ENCODE measurements around the gene HIVEP3. TPM values are rescaled to one million over a fixed set of nuclear protein-coding genes. Genes with fewer than 3 reads are reported as not detected.

HIVEP3 gene
- total RNA-seq, 1 experiment from 2014 or later, result 3.1 TPM

DNA sequence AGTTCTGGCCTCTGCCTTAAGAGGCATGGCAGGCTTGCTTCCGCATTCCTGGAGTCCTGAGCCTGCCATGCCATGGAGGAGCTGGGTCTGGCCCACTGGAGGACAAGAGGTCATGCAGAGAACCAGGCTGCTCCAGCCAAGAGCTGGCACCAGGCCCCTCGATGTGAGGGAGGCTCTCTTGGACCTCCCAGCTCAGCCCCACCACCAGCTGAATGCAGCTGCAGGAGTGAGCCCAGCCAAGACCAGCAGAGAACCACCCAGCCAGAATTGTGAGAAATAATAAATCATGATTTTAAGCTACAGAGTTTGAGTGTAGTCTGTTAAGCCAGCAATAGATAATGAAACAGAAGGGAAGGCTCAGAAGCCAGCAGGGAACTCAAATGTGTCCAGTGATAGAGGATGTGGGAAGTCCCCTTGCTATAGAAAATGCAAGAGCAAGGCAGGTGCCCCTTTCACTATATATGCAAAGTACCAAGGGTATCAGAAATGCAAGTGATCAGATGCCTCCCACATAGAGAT is 118.4 kb downstream of the HIVEP3 start:
- no TSS peak for BruUV-seq (replicated peaks)
- intact Hi-C loops (cut with micrococcal nuclease; ENCODE audit: unreplicated experiment), result no loop called here

DNA sequence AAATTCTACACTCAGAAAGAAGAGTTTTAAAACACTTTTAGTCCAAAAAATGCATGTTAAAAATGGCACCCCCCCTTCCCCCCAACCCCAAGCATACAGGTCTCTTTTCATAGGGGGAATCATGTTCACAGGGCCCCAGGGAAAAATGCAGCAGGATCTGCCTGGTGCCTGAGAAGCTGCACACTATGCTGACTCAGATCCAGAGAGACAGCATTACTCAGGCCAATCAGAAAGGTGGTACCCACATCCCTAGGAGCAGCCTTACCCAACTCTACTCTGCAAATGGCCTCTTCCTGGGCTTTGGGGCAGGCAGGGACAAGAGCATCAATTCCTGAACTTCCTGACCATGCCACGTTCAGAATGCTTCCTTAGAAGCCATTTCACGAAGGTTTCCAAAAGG is 119.0 kb downstream of the HIVEP3 start:
- H3K4me3 ChIP-seq (ENCODE audit: low read depth, low read length, poor library complexity, severe bottlenecking), result no peak overlapping the region
- H3K27me3 ChIP-seq (replicated peaks; ENCODE audit: insufficient read depth, low read depth, low read length, poor library complexity), result no peaks in the 10 kb centered on the region
- H3K4me1 ChIP-seq (ENCODE audit: insufficient read depth, low read length, poor library complexity, severe bottlenecking), result no peaks in the 10 kb centered on the region
- H3K36me3 ChIP-seq (ENCODE audit: insufficient read depth, low read length, poor library complexity, severe bottlenecking), result no peaks in the 10 kb centered on the region
- TF ChIP-seq, protein P1, sequence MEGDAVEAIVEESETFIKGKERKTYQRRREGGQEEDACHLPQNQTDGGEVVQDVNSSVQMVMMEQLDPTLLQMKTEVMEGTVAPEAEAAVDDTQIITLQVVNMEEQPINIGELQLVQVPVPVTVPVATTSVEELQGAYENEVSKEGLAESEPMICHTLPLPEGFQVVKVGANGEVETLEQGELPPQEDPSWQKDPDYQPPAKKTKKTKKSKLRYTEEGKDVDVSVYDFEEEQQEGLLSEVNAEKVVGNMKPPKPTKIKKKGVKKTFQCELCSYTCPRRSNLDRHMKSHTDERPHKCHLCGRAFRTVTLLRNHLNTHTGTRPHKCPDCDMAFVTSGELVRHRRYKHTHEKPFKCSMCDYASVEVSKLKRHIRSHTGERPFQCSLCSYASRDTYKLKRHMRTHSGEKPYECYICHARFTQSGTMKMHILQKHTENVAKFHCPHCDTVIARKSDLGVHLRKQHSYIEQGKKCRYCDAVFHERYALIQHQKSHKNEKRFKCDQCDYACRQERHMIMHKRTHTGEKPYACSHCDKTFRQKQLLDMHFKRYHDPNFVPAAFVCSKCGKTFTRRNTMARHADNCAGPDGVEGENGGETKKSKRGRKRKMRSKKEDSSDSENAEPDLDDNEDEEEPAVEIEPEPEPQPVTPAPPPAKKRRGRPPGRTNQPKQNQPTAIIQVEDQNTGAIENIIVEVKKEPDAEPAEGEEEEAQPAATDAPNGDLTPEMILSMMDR (conservative IDR thresholded peaks at IDR 0.05; ENCODE audit: low read depth, low read length), result no peak
- TF ChIP-seq EZH2 (IDR thresholded peaks at IDR 0.05; ENCODE audit: borderline replicate concordance, low read depth, low read length, poor library complexity, severe bottlenecking), result no peak
- no peak overlapping the region for H3K27ac ChIP-seq (ENCODE audit: low read depth, low read length, poor library complexity, severe bottlenecking)
- no peak for DNase-seq (ENCODE audit: low spot score)
- no TSS peak for BruUV-seq (replicated peaks)
- intact Hi-C loops (cut with micrococcal nuclease; ENCODE audit: unreplicated experiment), result no loop called here
- ChIA-PET CTCF (no interaction called here), POLR2A (ENCODE audit: low non-redundant PET) (no interaction called here)
- no peaks in the 10 kb centered on the region for H3K9me3 ChIP-seq (ENCODE audit: low read depth, low read length, poor library complexity, severe bottlenecking)

More for the DNA sequence above, 118.4 kb downstream of the HIVEP3 start:
- Histone ChIP-seq H3K9me3 (ENCODE audit: low read depth, low read length, poor library complexity, severe bottlenecking) (no peaks in the 10 kb centered on the region), H3K4me1 (ENCODE audit: insufficient read depth, low read length, poor library complexity, severe bottlenecking) (no peaks in the 10 kb centered on the region), H3K36me3 (ENCODE audit: insufficient read depth, low read length, poor library complexity, severe bottlenecking) (no peaks in the 10 kb centered on the region), H3K27me3 (replicated peaks; ENCODE audit: insufficient read depth, low read depth, low read length, poor library complexity) (no peaks in the 10 kb centered on the region), H3K4me3 (ENCODE audit: low read depth, low read length, poor library complexity, severe bottlenecking) (no peak overlapping the region), H3K27ac (ENCODE audit: low read depth, low read length, poor library complexity, severe bottlenecking) (no peak overlapping the region)
- TF ChIP-seq, protein P1 (conservative IDR thresholded peaks at IDR 0.05; ENCODE audit: low read depth, low read length), result no peak
- no peak for TF ChIP-seq EZH2 (IDR thresholded peaks at IDR 0.05; ENCODE audit: borderline replicate concordance, low read depth, low read length, poor library complexity, severe bottlenecking)
- DNase-seq (ENCODE audit: low spot score), result no peak
- POLR2A ChIA-PET (ENCODE audit: low non-redundant PET), result no interaction called here
- CTCF ChIA-PET, result no interaction called here

DNA sequence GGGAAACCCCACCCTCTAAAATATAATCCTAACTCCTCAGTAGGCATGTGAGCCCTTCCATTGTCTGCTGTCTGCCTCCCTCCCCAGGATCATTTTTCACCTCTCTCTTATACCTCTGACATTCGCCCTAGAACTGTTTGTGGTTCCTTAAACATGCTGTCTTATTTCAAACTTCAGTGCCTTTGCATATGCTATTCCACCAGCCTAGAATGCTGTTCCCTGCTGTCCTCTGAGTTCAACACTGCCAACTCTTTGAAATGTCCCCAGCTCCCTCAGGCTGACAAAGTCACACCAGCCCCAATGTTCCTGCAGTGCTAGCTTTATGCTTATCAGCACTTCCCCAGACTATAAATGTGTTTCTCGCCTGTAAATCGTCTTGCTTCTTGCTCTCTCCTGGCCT is 119.5 kb downstream of the HIVEP3 start:
- Histone ChIP-seq H3K4me1 (ENCODE audit: insufficient read depth, low read length, poor library complexity, severe bottlenecking) (no peaks in the 10 kb centered on the region), H3K27me3 (replicated peaks; ENCODE audit: insufficient read depth, low read depth, low read length, poor library complexity) (no peaks in the 10 kb centered on the region), H3K9me3 (ENCODE audit: low read depth, low read length, poor library complexity, severe bottlenecking) (no peaks in the 10 kb centered on the region), H3K4me3 (ENCODE audit: low read depth, low read length, poor library complexity, severe bottlenecking) (no peak overlapping the region), H3K27ac (ENCODE audit: low read depth, low read length, poor library complexity, severe bottlenecking) (no peak overlapping the region), H3K36me3 (ENCODE audit: insufficient read depth, low read length, poor library complexity, severe bottlenecking) (no peaks in the 10 kb centered on the region)
- no TSS peak for BruUV-seq (replicated peaks)
- ChIA-PET POLR2A (ENCODE audit: low non-redundant PET) (no interaction called here), CTCF (no interaction called here)
- intact Hi-C loops (cut with micrococcal nuclease; ENCODE audit: unreplicated experiment), result no loop called here
- TF ChIP-seq, protein P1 (conservative IDR thresholded peaks at IDR 0.05; ENCODE audit: low read depth, low read length), result no peak
- no peak for TF ChIP-seq EZH2 (IDR thresholded peaks at IDR 0.05; ENCODE audit: borderline replicate concordance, low read depth, low read length, poor library complexity, severe bottlenecking)
- no peak for DNase-seq (ENCODE audit: low spot score)
